ENCODE data around the gene ENG. TPM values are rescaled to one million over a fixed set of nuclear protein-coding genes. Genes with fewer than 3 reads are reported as not detected.

The ENG gene
- total and polyA plus RNA-seq, 2 of the 4 experiments (the other 2 are of a cell fraction) = 3.6 to 83.3 TPM

DNA sequence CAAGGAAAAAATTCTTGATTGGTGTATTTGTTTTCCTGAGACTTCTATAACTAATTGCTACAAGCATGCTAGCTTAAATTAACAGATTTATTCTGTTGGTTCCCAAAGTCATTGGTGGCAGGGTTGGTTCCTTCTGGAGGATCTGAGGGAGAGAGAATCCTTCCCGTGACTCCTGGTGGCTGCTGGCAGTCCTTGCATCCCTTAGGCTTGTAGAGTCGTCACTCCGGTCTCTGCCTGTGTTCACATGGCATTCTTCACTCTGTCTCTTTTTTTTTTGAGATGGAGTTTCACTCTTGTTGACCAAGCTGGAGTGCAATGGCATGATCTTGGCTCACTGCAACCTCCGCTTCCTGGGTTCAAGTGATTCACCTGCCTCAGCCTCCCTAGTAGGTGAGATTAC, 63.4 kb downstream of the ENG start:
- H4K20me1 ChIP-seq (ENCODE audit: insufficient read depth, low read length) = peaks cover 71% of the 10 kb centered on the region

More for the DNA sequence above, 63.4 kb downstream of the ENG start:
- Histone ChIP-seq H3K4me3 (ENCODE audit: insufficient read depth, low read depth, low read length) (no peak overlapping the region), H3K4me1 (ENCODE audit: control insufficient read depth, insufficient read depth, low read length) (peaks cover 7% of the 10 kb centered on the region; the same call in 1 of the 2 replicates), H3K18ac (ENCODE audit: low read depth, low read length) (no peak overlapping the region), H2AK5ac (ENCODE audit: low read depth, low read length) (no peak overlapping the region), H3K79me1 (ENCODE audit: low read depth in 1 of 2, low read length in 2 of 2) (peaks cover 26 to 78% of the 10 kb centered on the region in 2 experiments), H4K91ac (ENCODE audit: insufficient read depth, low read depth, low read length) (no peak overlapping the region), H2AK9ac (replicated peaks; ENCODE audit: low read depth, low read length, poor library complexity) (no peak overlapping the region), H3K23ac (ENCODE audit: low read depth, low read length) (no peak overlapping the region), H3K56ac (ENCODE audit: extremely low read depth, insufficient read depth, low read length) (no peak overlapping the region), H3K14ac (replicated peaks; ENCODE audit: low read depth, low read length) (no peak overlapping the region), H4K5ac (ENCODE audit: low read depth, low read length) (no peak overlapping the region), H2BK5ac (ENCODE audit: low read depth, low read length, poor library complexity, severe bottlenecking) (no peak overlapping the region), H3K27ac (ENCODE audit: insufficient read depth, low read length) (no peak overlapping the region), H3K4ac (ENCODE audit: low read depth, low read length) (no peak overlapping the region), H4K8ac (ENCODE audit: low read depth in 2 of 2, low read length in 2 of 2) (no peak overlapping the region), H3K9ac (ENCODE audit: low read depth, low read length) (no peak overlapping the region), H3K4me2 (ENCODE audit: low read depth, low read length) (no peak overlapping the region), H3K27me3 (ENCODE audit: control insufficient read depth, insufficient read depth, low read length) (no peaks in the 10 kb centered on the region), H2BK20ac (ENCODE audit: low read depth, low read length) (no peak overlapping the region), H2BK15ac (ENCODE audit: low read depth, low read length) (no peak overlapping the region), H3K9me3 (ENCODE audit: control insufficient read depth, insufficient read depth, low read length) (no peaks in the 10 kb centered on the region), H3K9me1 (ENCODE audit: insufficient read depth, low read length) (peaks cover 10% of the 10 kb centered on the region), H3K36me3 (ENCODE audit: control insufficient read depth, insufficient read depth, low read length) (peaks cover 53% of the 10 kb centered on the region), H2BK120ac (ENCODE audit: low read depth, low read length) (no peak overlapping the region), H2AFZ (replicated peaks; ENCODE audit: low read length, poor library complexity) (no peak overlapping the region)
- POLR2A ChIA-PET (ENCODE audit: unreplicated experiment) = interaction anchor here (0.6 kb wide), 1 partner anchor 18 kb away, joined by 6 read pairs; no protein-coding TSS in a partner anchor
- DNase-seq (no peak), ATAC-seq (ENCODE audit: low read depth) (no peak)
- intact Hi-C loops (cut with micrococcal nuclease) (no loop called here), dilution Hi-C loops (cut with HindIII; ENCODE audit: low sequenced_read_pairs, unreplicated experiment) (no loop called here), in situ Hi-C loops (cut with MboI; ENCODE audit: low sequenced_read_pairs) (no loop called here)
- 80% methylated on average over 1 of the region's 4 CpGs; no CpG with 5 or more reads in 1 of the 2 experiments for WGBS, 2 experiments (ENCODE audit: extremely low coverage in 2 of 2, insufficient read length in 1 of 2)
- no peak for TF ChIP-seq CHD1 (IDR thresholded peaks at IDR 0.05; ENCODE audit: low read depth, low read length)
- TF ChIP-seq POLR2A (IDR thresholded peaks at IDR 0.05; ENCODE audit: low read depth, low read length) = no peak
- no peak for TF ChIP-seq BHLHE40 (IDR thresholded peaks at IDR 0.05; ENCODE audit: low read depth, low read length)
- TF ChIP-seq, protein P1, sequence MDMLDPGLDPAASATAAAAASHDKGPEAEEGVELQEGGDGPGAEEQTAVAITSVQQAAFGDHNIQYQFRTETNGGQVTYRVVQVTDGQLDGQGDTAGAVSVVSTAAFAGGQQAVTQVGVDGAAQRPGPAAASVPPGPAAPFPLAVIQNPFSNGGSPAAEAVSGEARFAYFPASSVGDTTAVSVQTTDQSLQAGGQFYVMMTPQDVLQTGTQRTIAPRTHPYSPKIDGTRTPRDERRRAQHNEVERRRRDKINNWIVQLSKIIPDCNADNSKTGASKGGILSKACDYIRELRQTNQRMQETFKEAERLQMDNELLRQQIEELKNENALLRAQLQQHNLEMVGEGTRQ (IDR thresholded peaks at IDR 0.05; ENCODE audit: low read depth, low read length) = no peak
- TF ChIP-seq ELK1 (IDR thresholded peaks at IDR 0.05; ENCODE audit: borderline replicate concordance, low read depth, low read length) = no peak
- no peak for TF ChIP-seq FOS (IDR thresholded peaks at IDR 0.05; ENCODE audit: low read depth, low read length)
- TF ChIP-seq MAFK (IDR thresholded peaks at IDR 0.05; ENCODE audit: low read depth, low read length) = no peak
- TF ChIP-seq SMC3 (IDR thresholded peaks at IDR 0.05; ENCODE audit: low read depth, low read length) = no peak
- no peak for TF ChIP-seq RFX5 (IDR thresholded peaks at IDR 0.05; ENCODE audit: low read depth, low read length)
- TF ChIP-seq CEBPB (IDR thresholded peaks at IDR 0.05; ENCODE audit: low read depth, low read length) = no peak
- TF ChIP-seq MAZ (IDR thresholded peaks at IDR 0.05; ENCODE audit: borderline replicate concordance, low read depth, low read length) = no peak
- no peak for TF ChIP-seq CTCF (conservative IDR thresholded peaks at IDR 0.05; ENCODE audit: low read depth, low read length)
- no peak for TF ChIP-seq RAD21 (IDR thresholded peaks at IDR 0.05; ENCODE audit: low read length)
- no peak for TF ChIP-seq RCOR1 (IDR thresholded peaks at IDR 0.05; ENCODE audit: insufficient replicate concordance, low read length)
- CTCF ChIA-PET = no interaction called here
- BruUV-seq (replicated peaks) = no TSS peak
